Ramos (cell line): Measurements from ENCODE around the gene TOP3B.

Source experiments
- in situ Hi-C: fragments of 300-500 bp; cut with MboI; formaldehyde crosslinking; loops from one replicate; pipeline ENCODE4 v1.14.3; 2022; ENCODE audit warnings: low sequenced_read_pairs; ENCODE audit not compliant: unreplicated experiment

TOP3B gene

DNA sequence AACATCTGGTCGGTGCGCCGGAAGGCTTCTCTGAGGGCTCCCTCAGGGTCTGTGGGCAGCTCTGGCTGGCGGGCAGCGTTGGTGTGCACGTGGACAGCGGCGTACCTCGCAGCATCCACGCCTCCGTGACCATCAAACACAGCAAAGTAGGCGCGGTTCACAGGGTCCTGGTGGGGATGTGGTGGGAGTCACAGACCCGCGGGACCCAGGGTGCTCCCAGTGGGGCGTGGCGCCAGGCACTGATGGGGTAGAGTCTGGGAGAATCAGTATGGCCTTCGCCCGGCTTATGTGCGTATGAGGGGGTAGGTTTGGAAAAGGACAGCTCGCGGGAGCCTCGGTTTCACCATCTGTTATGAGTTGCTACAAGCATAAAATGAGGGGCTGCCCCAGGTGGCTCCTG, 49.2 kb downstream of the TOP3B start:
- in situ Hi-C loops = no loop called here

DNA sequence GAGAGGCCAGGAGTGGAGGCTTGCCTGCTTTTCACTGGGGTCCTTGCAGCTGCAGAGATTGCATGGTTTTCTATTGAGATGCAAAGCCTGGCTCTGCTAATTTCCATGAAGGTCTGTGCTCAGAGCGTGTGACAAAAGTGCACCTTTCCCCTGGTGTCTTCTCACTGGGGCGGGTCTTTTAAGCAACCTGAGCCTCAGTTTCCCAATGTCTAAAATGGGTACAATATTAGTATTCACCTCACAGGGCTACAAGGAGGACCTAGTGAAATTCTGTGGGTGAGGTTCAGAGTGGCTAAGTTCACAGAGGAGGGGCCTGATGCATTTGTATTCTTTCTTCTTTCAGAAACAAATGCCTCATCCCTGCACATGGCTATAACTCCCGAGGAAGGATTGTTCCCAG, 50.2 kb downstream of the TOP3B start:
- in situ Hi-C loops = no loop called here

DNA sequence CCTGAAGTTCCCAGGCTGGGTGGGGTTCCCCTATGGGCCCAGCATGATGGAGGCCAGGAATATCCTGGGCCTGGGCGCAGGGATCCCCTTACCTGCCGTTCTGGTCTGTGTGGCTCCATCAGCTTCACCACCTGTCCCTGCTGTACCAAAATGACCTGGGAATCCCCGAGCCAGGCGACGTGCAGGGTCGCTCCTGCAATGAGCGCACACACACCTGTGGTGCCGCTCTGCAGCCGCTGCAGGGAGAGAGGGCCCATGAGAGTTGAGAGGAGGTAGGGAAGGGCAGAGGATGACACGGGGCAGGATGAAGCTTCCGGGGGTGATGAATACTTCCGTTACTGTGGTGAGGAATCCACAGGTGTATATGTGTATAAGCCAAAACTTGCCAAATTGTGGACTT, 51.5 kb downstream of the TOP3B start:
- in situ Hi-C loops = no loop called here

DNA sequence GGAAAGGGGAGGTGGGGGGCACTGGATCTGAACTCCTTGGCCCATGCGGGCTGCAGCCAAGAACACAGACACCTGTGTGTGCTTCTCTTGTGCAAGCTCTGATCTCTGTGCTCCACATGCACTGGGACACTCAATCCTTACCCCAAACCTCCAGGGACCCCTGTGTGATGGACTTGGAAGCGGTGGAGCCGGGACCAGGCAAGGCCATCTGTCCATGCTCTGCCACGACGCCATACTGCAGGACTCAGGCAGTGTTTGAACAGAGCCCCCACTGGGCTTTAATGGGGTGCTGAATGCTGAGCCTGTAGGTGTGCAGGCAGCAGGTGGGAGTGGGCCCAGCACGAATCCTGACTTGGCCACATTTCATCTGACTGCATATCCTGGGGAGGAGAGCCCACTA, 53.3 kb downstream of the TOP3B start:
- in situ Hi-C loops = no loop called here

DNA sequence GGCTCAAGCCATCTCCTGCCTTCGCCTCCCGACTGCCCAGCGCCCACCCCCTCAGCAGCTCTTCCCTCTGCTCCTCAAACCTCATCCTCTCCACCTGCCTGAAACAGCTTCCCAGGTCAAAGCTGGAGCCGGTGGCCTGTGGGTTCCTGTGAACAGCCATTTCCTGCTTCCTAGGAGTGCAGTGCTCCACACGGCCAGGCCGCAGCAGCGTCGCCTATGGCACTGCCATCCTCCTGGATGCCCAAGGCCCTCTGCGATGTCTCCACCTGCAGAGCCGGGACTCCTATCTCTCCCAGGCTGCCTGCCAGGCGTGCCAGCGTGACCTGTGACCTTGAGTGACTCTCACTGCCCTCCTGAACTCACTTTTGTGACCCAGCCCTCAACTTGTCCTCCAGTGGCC, 54.5 kb downstream of the TOP3B start:
- in situ Hi-C loops = no loop called here

DNA sequence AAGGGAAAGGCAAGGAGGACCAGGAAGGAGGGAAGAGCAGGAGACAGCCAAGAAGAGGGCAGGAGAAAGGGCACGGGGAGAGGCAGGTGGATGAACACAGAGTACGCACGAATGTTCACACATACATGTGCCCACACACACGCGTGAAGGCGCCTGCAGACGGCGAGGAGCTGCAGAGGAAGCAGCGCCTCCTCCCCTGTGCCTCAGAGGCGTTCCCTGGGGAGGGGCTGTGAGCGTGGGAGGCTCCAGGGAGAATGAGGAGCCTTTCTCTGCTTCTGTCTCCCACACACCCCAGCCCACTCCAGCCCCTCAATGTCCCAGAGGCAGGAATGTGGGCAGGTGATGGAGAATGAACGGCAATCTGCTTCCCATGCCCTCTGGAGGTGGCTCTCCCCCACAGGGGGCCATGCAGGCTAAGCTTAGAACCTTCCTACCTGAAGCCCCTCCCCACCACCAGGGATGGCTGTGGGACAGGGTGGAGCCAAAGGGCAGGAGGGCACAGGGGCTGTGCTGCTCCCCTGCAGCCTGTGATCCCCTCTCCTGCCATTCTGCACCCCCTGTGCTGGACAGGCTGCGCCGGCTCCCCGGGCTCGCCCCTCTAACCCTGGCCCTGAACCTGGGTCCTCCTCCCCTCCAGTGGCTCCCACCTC, 55.3 kb downstream of the TOP3B start:
- in situ Hi-C loops = no loop called here

DNA sequence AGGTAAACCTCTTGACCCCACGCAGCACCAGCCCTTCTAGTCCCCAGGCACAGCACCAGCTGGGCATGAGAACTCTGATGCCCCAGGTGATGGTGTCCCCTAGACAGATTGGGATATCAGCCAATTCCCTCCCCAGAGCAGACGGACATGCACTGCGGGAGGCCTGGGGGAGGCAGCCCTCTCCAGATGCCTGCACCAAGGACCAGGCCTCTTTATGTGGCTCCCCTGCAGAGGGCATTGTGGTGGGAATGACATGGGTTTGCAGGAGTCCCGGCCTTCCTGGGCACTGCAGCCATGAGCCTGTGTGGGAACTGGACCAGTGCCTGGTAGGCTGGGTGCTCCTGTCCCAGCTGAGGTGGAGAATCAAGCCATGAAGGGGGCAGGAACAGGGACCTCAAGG, 55.9 kb downstream of the TOP3B start:
- in situ Hi-C loops = no loop called here

DNA sequence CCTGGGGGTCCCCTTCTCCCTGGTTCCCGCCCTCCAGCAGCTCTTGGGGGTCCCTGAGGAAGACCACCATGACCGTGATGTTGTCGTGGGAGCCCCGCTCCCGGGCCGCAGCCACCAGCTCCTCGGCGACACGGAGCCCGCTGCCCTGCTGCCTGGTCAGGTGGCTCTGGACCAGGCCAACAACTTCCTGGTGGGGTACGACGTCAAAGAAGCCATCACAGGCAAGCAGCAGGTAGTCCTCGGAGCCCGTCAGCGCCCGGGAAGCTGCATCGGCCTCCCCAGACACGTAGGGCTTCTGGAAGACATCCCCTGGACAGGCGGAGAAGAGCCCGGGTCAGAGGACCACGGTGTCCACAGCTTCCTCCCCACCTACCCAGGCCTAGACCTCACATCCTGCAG, 59.4 kb downstream of the TOP3B start:
- in situ Hi-C loops = no loop called here

DNA sequence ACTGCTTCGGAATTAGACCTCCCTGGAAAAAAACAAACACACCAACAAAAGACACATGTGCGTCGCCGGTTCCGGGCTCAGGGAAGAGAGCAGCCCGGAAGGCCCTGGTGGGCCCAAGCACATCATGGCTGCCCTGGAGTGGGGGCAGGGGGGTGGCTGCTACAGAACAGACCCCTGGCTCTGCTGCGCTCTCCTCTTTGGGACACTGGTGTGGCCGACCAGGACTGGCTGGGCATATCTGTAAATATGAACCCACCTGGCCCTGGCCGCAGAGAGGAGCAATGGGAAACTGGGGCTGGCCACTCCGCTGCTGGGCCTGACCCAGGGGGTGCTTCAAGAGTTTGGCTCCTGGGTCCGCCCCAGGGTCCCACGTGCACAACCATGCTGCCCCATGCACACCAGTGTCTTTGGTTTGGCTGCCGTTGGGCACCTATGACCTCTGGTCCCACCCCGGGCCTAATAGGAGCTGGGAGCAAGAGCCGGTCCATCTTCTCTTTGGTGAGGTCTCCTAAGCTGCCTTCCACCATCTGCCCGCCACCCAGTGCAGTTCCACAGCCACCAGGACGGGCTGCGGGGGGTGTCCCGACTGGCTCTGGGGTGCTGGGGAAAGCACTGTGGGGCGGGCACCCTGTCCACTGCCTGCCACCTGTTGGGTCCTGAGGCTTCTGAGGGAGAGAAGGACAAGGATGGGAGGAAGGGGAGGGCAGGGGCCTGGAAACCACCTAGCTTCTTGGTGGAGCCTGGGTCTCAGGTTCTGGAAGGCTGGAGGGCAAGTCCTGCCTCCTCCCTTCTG, 60.0 kb downstream of the TOP3B start:
- in situ Hi-C loops = no loop called here

DNA sequence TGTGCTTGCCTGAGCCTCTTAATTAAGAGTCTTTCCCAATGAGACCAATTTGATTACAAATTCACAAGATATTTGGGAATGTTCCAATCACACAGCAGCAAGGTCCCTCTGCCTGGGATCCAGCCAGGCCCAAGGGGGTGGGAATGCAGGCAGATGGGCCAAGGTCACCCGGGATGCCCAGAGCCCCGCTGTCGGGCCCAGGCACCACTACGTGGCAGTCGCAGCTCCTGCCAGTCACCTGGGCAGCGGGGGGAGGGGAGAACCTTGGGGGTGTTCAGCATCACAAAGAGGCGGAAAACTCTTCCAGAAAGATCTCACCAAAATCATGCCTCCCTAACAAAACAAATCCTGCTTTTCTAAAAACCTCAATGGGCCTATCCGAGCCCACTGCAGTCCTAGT, 60.9 kb downstream of the TOP3B start:
- in situ Hi-C loops = no loop called here

DNA sequence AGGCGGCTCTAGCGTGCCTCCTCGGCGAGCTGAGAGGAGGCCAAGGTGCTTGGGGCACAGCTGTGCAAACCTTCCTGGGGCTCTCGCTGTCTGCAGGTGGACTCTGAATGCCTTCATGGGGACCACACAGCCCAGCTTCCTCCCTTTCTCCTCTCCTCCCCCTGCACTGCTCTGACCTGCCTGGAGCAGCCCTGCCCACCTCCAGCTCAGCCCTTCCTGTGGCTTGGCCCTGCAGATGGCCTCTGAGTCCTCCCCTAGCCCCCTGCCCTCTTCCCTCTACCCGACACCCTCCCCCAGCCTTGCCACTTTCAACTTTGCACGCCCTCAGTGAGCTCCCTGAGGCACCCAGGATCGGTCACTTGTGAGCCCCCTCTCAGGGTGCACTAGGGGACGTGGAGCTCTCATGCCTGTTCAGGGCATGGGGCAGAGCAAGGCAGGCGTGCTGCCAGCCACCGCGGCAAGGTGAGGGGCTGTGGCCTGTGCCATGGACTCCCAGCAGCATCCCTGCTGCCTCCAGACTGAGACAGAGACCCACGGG, 61.3 kb downstream of the TOP3B start:
- in situ Hi-C loops = no loop called here

DNA sequence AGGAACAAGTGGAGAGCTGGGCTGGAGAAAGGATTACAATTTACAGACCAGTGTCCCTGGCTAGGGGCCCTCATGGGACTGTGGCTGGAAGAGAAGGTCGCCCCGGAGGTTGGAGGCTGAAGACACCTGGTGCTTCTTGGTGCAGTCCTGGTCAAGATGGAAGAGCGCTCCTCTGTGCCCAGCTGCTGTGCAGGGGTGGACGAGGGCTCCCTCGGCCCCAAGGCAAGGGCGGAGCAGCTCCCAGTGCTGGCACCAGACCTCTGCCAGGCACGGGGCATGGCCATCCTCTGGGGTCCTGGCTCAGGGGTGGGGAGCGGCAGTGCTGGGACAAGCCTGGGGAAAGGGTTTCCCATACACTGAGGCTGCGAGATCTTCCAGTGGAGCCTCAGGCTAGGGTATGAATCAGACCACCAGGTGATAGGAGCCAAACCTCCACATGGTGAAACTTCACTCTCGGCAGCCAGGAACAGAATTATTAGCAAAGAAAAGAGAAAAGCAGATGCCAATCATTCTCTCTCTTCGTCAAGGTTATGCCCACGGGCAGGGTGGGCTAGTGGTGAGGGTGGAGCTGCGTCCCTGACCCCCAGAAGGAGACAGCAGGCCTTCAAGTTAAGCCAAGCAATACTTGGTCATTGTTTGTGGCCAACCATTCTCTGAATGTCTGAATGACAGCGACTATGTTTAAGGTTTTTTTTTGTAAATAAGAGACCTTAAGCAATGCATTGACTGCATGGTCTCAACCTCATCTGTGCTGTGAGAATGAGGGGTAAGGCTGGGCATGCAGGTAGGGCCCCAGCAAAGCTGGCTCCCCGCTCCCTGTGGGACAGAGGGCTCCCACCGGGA, 62.0 kb downstream of the TOP3B start:
- in situ Hi-C loops = no loop called here

DNA sequence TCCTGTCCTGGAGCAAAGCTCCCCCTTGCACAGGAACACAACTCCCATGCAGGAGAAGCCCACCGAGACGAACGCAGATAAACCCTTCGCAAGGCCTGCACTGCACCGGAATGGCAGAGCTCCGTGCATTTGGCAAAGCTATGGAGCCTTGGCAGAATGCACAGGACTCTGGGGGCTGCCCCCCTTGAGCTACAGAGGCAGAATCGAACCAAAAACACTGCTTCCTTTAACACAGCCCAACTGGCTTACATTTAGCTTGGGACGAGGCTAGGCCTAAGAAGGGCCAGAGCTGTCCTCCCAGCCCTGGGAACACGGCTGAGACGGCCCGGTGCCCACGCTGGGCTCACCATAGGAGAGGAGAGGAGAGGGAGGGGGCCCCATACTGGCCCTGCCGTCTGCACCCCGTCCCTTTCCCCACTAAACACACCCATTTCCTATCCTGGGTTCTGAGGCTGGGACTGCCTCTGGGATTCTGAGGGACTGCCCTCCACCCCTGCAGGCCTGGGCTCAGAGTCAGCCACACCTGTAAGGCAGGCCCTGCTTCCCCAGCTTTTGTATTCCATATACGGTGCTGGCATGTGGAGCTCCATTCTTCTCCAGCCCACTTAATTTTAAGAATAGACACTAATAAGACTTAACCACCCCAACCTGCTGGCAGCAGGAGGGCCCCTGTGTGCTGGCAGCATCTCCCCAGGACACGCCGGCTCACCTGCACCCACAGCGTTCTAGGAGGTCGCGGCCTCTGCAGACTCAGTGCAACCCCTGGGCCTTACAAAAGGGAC, 62.9 kb downstream of the TOP3B start:
- in situ Hi-C loops = no loop called here

DNA sequence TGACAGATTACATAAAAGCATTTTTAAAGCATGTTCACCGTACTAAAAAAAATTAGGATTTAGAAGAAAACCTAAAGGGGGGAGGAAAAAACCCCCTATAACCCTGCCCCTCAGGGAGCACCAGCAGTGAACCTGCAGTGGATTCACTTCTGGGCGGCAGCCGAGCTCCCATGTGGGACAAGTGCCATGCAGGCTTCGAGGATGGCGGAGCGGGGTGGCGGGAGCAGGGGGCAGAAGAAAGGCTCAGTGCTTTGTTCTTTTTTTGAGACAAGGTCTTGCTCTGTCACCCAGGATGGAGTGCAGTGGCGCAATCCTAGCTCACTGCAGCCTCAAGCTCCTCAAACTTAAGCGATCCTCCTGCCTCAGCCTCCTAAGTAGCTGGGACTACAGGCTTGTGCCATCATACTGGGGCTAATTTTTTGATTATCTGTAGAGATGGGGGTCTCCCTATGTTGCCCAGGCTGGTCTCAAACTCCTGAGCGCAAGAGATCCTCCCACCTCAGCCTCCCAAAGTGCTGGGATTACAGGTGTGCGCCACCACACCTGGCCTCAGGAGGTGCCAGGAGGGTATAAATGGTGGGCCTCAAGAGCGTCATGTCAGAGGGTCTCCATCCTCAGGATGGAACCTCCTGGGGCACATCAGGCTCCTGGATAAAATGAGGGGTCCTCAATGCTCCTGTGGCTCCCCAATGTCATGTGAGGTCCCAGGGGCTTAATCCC, 64.0 kb downstream of the TOP3B start:
- in situ Hi-C loops = no loop called here

DNA sequence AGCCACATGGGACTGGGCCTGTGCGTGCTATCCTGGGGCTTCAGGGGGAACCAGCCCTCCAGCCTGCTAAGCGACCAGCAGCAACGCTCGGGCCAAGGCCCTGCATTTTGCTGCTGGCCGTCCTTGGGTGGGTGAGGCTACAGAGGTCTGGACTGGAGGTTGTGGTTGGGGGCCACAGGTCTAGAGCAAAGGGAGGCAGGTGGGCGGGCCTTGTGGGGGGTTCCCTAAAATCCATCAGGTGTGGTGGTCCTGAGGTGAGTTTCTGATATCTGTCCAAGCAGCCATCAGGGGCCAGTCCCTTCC, 64.7 kb downstream of the TOP3B start:
- in situ Hi-C loops = no loop called here

DNA sequence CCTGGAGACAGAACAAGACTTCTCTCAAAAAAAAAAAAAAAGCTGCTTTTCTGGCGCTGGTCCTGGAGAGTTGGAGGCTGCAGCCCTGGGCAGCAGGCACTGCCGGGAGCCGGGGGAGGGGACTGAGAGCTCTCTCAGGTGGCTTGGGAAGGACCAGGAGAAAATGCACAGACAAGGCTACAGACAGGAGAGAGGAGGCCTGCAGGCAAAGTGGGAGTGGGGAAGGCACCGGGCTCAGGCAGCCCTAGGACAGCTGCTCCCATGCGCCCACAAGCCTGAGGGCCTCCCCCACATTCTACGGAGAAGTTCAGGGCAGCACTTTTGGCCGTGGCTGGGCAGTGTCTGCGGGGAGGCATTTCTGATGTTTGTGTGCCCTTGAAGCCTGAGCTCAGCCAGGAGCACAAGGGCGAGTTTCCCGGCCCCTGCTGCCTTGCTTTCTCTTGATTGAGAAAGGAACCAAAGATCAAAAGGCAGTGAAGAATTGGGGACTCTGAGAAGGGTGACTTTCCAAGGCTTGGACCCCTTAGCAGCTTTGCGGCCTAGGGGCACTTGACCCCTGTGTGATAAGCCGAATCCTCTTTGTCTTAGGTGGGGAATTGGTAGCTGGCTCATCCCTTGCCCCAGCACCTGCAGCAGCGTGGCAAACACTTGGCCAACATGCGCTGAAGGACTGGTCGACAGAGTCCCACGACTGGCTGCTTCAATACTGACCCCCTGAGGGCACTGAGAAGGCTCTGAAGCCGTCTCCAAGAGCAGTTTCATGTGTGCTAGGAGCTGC, 65.2 kb downstream of the TOP3B start:
- in situ Hi-C loops = no loop called here

DNA sequence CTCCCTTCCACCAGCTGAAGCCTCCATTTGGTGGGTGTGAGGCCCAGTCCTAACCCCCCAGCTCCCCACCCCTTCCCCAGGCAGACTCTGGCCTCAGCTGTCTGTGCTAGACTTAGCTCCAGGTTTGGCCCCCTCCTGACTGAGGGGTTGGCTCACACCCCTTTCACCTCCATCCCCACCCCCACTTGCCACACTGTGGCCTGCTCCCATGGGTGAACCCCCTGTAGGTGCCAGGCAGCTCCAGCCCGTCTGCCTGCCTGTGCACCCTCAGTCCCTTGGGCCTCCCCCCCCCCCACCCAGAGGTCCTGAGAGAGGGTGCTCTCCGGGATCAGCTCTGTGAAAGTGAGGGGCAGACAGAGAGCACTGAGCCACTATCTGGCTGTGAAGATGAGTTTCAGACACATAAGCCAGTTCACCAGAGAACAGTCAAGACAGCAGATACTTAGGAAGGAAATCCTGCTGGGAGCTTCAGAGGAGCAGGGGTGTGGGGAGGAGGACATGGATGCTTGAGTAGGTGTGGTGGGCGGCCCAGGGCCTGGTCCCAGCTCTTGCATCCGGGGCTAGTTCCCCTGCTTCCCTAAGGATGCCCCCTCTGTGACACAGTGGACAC, 66.2 kb downstream of the TOP3B start:
- in situ Hi-C loops = no loop called here

DNA sequence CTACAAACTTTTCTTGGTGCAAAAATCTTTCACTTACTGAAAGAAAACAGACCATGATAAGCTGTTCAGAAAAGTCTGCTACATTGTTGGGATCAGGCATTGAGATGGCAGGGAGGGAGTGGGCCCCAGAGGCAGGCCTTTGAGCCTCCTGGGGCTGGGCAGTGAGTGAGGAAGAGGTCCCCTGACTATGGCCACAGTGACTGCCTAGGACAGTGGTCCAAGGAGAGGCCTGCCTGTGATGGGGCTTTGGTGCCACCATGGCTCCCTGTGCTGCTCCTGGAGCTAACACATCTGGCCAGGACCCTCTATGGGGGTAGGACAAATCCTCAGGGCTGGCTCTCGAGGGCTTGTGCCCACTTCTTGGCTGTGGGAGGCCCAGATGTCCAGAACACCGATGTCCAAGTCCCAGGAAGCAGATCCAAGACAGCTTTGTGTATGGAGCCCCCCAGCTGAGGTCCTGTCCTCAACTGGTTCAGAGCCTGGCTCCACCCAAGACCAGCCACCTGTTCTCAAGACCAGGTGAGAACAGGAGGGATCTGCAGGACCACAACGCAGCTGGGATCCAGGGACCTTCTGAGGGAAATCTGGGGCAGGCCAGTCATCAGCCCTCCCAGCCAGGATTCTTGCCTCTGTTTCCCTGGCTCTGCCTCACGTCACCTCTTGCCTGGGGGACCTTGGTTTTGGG, 66.8 kb downstream of the TOP3B start:
- in situ Hi-C loops = no loop called here
